Measurements from ENCODE around the gene S100A3. TPM values are rescaled to one million over a fixed set of nuclear protein-coding genes. Genes with fewer than 3 reads are reported as not detected.

Gene S100A3
- total RNA-seq, 1 experiment from 2014 or later: not detected

DNA sequence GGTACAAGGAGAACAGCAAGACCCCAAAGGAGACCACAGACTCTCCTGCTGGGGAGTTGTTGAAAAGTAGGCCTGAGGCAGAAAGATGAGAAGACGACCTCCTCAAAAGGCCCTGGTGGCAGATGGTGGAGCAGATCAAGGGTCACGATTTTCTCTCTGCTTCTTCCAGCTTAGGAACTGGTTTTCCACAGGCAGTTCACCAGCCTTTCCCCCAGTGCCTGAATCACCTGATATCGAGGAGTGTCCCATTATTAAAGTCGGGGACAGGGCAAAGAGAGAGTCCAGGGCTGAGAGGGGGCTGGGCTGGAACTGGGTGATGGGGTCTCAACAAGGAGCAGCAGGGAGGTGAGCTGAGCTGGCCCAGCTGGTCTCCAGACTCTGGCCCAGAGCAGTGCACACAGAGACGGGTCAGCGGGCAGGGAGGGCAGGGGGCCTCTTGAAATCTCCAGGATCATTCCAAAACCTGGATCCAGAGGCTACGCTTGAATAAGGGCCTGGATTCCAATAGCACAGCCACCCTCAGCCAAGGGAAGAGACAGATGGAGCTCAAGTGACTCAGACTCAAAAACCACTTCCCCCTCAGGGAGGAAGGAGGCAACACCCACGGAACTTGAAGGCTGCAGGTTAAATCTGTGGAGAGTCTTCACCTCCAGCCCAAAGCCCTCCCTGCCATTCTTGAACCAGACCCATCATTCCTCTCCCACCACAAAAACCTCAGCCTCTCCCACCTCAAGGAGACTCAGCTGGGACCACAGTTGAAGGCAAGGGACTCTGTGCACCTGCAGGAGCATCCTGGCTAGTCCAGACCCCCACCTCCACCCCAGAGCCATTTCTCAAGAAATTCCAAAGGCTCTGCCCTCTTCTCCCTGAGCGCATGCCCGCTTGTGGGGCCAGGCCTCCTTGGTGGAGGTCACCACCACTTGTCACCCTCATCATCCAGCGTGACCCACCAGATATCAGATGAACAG, 8.4 kb downstream of the S100A3 start, which contains the start of gene S100A5:
S100A5 (minus strand) TSS at position 541 of the 968 bp plus-strand sequence. CDS start 743 bp downstream, outside the sequence.
- in situ Hi-C loops (cut with HindIII; ENCODE audit: low pct_unique_long_range_greater_than_20kb, low sequenced_read_pairs): no loop called here
- no peak for DNase-seq (ENCODE audit: low read depth)

- in situ Hi-C loops (cut with HindIII; ENCODE audit: low pct_unique_long_range_greater_than_20kb, low sequenced_read_pairs): no loop called here
- no peak for DNase-seq (ENCODE audit: low read depth)
These were observed 9.5 kb downstream of the S100A3 start for GRCh38 chr1:153539395-153540093.

DNA sequence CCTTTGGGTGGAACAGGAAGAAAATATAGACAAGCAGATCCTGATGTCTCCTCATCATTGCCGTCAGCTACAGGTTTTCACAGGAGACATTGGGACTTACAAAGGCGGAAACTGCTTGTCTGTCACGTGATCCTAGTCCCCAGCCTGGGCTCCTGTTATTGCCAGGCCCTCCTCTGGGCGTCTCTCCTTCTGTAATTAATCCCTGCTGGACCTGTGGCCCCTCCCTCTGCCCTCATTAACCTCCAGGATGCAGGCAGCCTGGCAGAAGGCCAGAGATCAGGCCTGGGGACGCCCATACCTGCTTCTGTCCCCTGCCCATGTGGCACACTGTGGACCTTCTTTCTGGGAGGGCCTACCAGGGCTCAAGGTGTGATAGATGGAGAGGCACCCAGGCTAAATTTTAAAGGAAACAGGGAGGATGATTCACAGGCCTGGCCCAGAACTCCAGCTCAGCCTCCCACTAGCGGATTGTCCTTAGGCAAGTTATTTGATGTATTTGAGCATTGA, 10.7 kb downstream of the S100A3 start:
- no peak for DNase-seq (ENCODE audit: low read depth)
- in situ Hi-C loops (cut with HindIII; ENCODE audit: low pct_unique_long_range_greater_than_20kb, low sequenced_read_pairs): no loop called here

DNA sequence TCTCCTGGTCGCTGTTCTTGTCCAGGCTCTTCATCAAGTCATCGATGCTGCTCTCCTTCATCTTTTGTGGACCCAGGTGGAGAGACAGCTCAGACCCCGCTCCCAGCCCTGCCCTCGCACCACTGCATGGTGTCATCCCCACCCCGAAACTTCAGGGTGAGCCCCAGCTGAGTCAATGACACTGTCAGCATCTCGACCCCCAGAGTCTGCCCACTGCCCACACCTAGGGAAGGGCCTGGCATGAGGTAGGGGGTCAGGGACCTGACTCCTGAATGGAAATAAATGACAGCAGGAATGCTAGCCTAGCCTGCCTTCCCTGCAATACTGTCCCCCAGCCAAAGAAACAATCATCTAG, 11.7 kb downstream of the S100A3 start:
- DNase-seq (ENCODE audit: low read depth): no peak

DNA sequence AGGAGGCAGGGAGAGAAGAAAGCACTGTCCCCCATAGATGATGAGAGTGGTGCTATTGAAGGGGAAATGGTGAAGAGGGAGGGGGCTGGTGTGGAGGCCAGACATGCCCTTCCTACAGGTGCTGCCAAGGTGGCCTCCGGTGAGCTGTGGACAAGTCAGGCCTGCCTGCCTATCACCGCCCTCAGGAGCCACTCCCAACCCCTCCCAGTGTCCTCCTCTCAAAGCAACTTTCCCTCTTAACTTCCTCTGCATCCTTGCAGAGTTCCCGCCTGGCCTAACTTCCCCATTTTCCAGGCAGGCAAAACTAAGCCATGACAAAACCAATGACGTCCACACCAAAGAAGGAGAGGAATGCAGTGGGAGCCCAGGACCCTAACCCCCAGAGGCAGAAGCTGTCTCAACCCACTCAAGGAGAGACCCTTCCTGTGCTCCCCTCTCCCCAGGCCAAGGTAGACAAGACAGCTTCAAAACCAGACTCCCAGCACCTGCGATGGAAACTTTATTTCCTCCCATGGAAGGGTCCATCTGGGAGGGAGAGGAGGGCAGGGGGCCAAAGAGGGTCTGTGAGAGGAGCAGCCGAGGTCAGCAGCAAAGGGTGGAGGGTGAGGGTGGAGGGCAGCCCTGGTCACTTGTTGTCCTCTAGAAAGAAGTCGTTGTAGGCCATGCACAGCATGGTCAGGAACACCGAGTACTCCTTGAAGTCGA, 12.2 kb downstream of the S100A3 start:
- no peak for DNase-seq (ENCODE audit: low read depth)
- in situ Hi-C loops (cut with HindIII; ENCODE audit: low pct_unique_long_range_greater_than_20kb, low sequenced_read_pairs): no loop called here

More for the DNA sequence above, 11.7 kb downstream of the S100A3 start:
- in situ Hi-C loops (cut with HindIII; ENCODE audit: low pct_unique_long_range_greater_than_20kb, low sequenced_read_pairs): no loop called here

DNA sequence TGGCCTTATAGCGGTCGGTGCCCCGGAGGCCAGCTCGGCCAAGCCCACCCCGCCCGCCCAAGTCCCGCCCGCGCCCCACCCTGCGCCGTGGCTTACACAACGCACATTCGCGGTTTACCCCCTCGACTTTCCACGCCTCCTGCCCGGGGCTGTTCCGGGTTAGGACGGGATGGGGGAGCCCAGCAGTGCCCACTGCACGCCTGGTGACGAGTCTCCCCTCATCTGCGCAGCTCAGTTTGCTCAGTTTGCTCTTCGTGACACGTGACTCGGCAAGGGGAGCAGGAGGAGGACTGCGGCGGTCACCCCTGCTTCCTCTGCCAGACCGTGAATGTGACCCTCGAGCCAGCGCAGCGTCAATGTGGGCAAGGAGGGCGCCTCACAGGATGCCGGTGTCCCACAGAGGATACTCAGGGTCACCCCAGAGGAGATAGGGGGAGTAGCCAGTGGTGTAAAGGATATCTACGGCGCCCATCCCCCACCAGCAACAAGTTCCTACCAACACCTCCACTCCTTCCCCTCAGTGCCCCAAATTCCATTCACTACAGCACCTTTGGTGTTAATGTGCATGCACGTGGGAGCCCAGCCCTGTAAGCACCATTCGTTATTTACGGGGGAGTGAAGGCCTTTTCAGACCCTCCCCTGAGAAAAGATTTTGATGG, 12.9 kb downstream of the S100A3 start:
- in situ Hi-C loops (cut with HindIII; ENCODE audit: low pct_unique_long_range_greater_than_20kb, low sequenced_read_pairs): no loop called here
- DNase-seq (ENCODE audit: low read depth): peak; percentile 90

DNA sequence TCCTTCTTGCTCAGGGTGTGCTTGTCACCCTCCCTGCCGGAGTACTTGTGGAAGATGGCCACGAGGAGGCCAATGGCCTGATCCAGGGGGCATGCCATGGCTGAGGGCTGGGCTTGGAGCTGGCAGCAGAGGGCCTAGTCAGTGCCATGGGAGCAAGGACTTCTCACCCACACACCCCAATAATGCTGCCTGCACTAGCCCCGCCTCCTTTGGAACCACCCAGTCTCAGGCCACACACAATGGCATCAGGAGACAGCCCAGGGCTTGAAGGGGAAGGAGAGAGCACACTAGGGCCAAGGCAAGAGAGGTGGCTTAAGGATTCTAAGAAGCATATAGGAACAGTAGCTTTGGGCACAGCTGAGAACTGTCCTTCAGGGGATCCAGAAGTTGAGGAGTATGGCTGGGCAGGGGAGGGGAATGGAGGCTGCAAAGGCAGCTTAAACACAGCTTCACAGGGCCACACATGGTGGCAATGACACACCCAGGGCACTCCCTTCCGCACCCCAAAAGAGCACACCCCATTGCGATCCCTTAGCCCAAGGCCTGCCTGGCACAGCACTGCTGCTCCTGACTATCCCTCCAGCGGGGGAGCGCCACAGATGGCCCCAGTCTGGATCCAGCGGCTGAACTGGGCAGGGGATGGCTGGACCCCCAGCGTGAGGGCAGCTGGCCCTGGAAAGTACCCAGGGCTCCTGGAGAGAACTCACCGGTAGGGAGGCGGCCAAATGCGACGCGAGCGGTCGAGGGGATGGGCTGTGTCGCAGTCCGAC, 13.6 kb downstream of the S100A3 start, which contains the start of gene S100A6:
S100A6 (minus strand) TSS at position 750 of the 770 bp plus-strand sequence; CDS start at position 98, 652 bp downstream.
- peak; percentile 52 for DNase-seq (ENCODE audit: low read depth)
- in situ Hi-C loops (cut with HindIII; ENCODE audit: low pct_unique_long_range_greater_than_20kb, low sequenced_read_pairs): no loop called here

- DNase-seq (ENCODE audit: low read depth): no peak
- in situ Hi-C loops (cut with HindIII; ENCODE audit: low pct_unique_long_range_greater_than_20kb, low sequenced_read_pairs): no loop called here
These were observed 14.2 kb downstream of the S100A3 start for GRCh38 chr1:153534925-153535241.

- in situ Hi-C loops (cut with HindIII; ENCODE audit: low pct_unique_long_range_greater_than_20kb, low sequenced_read_pairs): no loop called here
- no peak for DNase-seq (ENCODE audit: low read depth)
These were observed 14.7 kb downstream of the S100A3 start for GRCh38 chr1:153534226-153534924.

DNA sequence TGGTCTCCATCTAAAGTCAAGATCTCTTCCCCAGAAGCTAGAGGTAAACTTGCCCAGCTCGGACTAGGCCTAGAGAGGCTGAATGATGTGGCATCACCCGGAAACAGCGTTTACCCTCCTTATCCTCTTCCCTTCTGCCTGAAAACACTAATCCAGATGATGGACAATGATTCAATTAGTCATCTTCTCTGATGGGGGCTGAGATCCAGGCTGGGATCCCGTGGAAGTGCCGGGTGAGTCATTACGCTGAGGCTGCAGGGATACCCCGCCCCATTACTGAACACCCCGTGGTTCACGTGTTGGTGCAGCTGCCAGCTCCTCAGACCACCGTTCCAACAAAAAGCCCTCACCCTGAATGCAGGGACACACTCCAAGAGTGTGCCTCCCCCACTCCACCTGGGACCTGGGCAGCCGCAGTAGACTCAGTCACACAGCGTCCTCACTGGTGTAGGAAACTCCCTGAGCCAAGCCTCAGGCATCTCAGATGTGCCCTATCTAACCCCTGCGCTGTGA, 15.3 kb downstream of the S100A3 start:
- in situ Hi-C loops (cut with HindIII; ENCODE audit: low pct_unique_long_range_greater_than_20kb, low sequenced_read_pairs): no loop called here

DNA sequence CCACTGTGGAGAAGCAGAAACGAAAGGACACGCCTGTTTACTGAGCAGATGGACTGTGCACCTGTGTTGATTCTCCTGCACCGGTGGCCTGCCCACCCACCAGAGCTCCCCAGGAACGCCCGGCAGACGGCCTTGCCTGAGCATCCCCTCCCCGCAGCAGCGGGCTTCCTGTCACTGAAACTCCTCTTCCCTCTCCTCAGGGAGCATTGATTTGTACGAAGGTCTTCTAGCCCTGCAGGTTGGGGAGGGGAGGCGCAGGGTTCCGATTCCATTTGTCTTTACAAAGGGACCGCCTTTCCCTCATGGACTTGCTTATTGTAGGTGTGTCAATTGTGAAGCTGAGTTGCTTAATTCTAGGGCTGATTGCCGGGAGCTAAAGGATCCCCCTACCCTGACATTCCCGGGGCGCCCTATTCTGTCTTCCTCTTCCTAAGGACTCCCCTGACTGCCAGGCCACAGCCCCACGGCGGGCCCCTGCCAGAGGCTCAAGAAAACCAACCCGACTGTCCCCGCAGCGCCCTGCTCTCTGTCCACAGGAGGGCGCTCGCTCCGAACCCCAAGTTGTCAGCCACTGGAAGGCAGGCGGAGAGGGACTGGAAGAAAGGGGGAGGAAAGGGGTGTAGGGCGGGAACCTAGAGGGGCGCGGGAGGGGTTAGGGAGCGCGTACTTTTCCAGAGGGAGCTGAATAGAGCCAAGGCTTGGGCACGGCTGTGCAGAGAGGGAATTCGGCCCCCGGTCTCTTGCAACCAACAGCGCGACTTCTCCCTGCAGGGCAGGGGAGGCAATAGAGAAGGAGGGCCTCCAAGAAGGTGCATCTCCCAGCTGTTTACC, 16.1 kb downstream of the S100A3 start:
- in situ Hi-C loops (cut with HindIII; ENCODE audit: low pct_unique_long_range_greater_than_20kb, low sequenced_read_pairs): no loop called here
- DNase-seq (ENCODE audit: low read depth): peak; percentile 83

More for the DNA sequence above, 15.3 kb downstream of the S100A3 start:
- DNase-seq (ENCODE audit: low read depth): peak; percentile 93

GRCh38 chr1:153532181-153532580, 16.9 kb downstream of the S100A3 start:
- in situ Hi-C loops (cut with HindIII; ENCODE audit: low pct_unique_long_range_greater_than_20kb, low sequenced_read_pairs): no loop called here
- DNase-seq (ENCODE audit: low read depth): no peak

DNA sequence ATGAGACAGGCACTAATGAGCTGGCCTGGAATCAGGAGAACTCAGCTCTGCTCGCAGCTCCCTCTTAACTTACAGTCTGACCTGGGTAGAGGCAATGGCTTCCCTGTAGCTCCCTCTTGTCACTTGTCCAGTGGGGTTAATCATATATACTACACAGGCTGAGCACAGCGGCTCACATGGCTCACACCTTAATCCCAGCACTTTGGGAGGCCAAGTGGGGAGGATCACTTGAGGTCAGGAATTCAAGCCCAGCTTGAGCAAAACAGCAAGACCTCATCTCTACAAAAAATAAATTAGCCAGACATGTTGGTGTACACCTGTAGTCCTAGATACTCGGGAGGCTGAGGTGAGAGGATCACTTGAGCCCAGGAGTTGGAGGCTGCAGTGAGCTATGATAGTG, 17.4 kb downstream of the S100A3 start:
- in situ Hi-C loops (cut with HindIII; ENCODE audit: low pct_unique_long_range_greater_than_20kb, low sequenced_read_pairs): no loop called here
- no peak for DNase-seq (ENCODE audit: low read depth)

DNA sequence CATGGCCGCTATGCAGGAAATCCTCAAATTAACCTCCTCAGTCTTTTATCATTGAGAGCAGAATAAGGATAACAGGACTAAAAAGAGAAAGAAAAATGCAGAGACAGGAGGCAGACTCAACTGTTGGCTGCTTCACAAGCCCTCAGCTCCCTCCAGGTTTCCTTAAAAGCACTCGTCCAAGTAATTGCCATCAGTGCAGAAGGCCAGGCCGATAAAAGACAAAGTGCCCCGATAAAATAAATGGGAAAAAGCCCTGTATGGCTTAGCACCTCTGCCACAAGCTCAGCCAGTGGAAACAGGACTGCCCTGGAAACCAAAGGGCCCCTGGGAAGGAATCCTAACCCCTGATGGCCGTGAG, 21.4 kb downstream of the S100A3 start:
- DNase-seq (ENCODE audit: low read depth): no peak
- in situ Hi-C loops (cut with HindIII; ENCODE audit: low pct_unique_long_range_greater_than_20kb, low sequenced_read_pairs): no loop called here

- in situ Hi-C loops (cut with HindIII; ENCODE audit: low pct_unique_long_range_greater_than_20kb, low sequenced_read_pairs): no loop called here
- no peak for DNase-seq (ENCODE audit: low read depth)
These were observed 21.9 kb downstream of the S100A3 start for GRCh38 chr1:153527023-153527682.

Measured in Caki2 (cell line).